Liver (tissue), 9 donors: ENCODE results near the gene GSKIP. TPM values are rescaled to one million over a fixed set of nuclear protein-coding genes. Genes with fewer than 3 reads are reported as not detected.

Experiments
- DNase-seq: peaks from one replicate; pipeline ENCODE4 v3.0.0-alpha.2; 2017; ENCODE audit warnings: low spot score
- H3K27ac ChIP-seq, 2 donors: one replicate each; pipeline ENCODE4 v1.7.0; 2013; ENCODE audit warnings: inconsistent platforms in 2 of 2, low read length in 2 of 2, control low read depth in 1 of 2, low read depth in 1 of 2, mild to moderate bottlenecking in 1 of 2
- H3K27me3 ChIP-seq, 4 donors: one replicate each; pipeline versions ENCODE4 v1.6.1 to v1.7.0; 2013; ENCODE audit warnings: low read length in 3 of 4, inconsistent platforms in 1 of 4, mild to moderate bottlenecking in 1 of 4, moderate library complexity in 1 of 4; ENCODE audit not compliant: control insufficient read depth in 4 of 4, insufficient read depth in 4 of 4
- H3K36me3 ChIP-seq, 4 donors: one replicate each; pipeline versions ENCODE4 v1.6.1 to v1.7.0; 2013; ENCODE audit warnings: low read length in 3 of 4, mild to moderate bottlenecking in 3 of 4, low read depth in 1 of 4, moderate library complexity in 1 of 4; ENCODE audit not compliant: control insufficient read depth in 4 of 4, insufficient read depth in 3 of 4
- H3K4me1 ChIP-seq, 4 donors: one replicate each; pipeline versions ENCODE4 v1.6.1 to v1.7.0; 2013; ENCODE audit warnings: low read length in 3 of 4, mild to moderate bottlenecking in 3 of 4, moderate library complexity in 1 of 4; ENCODE audit not compliant: control insufficient read depth in 4 of 4, insufficient read depth in 4 of 4
- H3K4me3 ChIP-seq, 3 donors: one replicate each; pipeline versions ENCODE4 v1.6.1 to v1.7.0; 2013; ENCODE audit warnings: low read length in 3 of 3, control low read depth in 1 of 3, low read depth in 1 of 3, mild to moderate bottlenecking in 1 of 3
- H3K9ac ChIP-seq, 2 donors: one replicate each; pipeline ENCODE4 v1.7.0; 2013; ENCODE audit warnings: low read length in 2 of 2, mild to moderate bottlenecking in 2 of 2, moderate library complexity in 2 of 2, control low read depth in 1 of 2, low read depth in 1 of 2
- H3K9me3 ChIP-seq, 4 donors: one replicate each; pipeline versions ENCODE4 v1.6.1 to v1.7.0; 2013; ENCODE audit warnings: low read length in 3 of 4; ENCODE audit not compliant: control insufficient read depth in 4 of 4
- FOXA1 ChIP-seq: IDR thresholded peaks from 2 replicates; pipeline ENCODE4 v1.6.1; 2016; ENCODE audit warnings: antibody characterized with exemption
- FOXA2 ChIP-seq: IDR thresholded peaks from 2 replicates; pipeline ENCODE4 v1.6.1; 2016; ENCODE audit warnings: antibody characterized with exemption
- HNF4A ChIP-seq, 2 donors: conservative IDR thresholded peaks; 2 replicates each; pipeline ENCODE4 v1.6.1; 2016; ENCODE audit warnings: antibody characterized with exemption in 2 of 2, mild to moderate bottlenecking in 2 of 2
- JUND ChIP-seq, 2 donors: IDR thresholded peaks; 2 replicates each; pipeline ENCODE4 v1.6.1; 2016; ENCODE audit warnings: antibody characterized with exemption in 2 of 2
- RAD21 ChIP-seq, 2 donors: IDR thresholded peaks; 2 replicates each; pipeline ENCODE4 v1.6.1; 2016; ENCODE audit warnings: antibody characterized with exemption in 2 of 2, mild to moderate bottlenecking in 2 of 2
- RXRA ChIP-seq, 2 donors: IDR thresholded peaks; 2 replicates each; pipeline ENCODE4 v1.6.1; 2017 to 2018; ENCODE audit warnings: antibody characterized with exemption in 2 of 2, mild to moderate bottlenecking in 1 of 2
- SP1 ChIP-seq: IDR thresholded peaks from 2 replicates; pipeline ENCODE4 v1.6.1; 2018; ENCODE audit warnings: antibody characterized with exemption, mild to moderate bottlenecking
- TAF1 ChIP-seq: conservative IDR thresholded peaks from 2 replicates; pipeline ENCODE4 v1.6.1; 2016; ENCODE audit warnings: antibody characterized with exemption, mild to moderate bottlenecking
- YY1 ChIP-seq: IDR thresholded peaks from 2 replicates; pipeline ENCODE4 v1.6.1; 2016; ENCODE audit warnings: antibody characterized with exemption, mild to moderate bottlenecking
- WGBS: extraction: QIAGEN DNeasy Blood & Tissue Kit; methylation state at CpG from one replicate; pipeline ENCODE4 v1.1.7; 2013; 5-methylcytosine and 5-hydroxymethylcytosine counted together
- polyA plus RNA-seq, 2 donors: library from polyadenylated mRNA; stranded (reverse) in 1 of 2; unstranded in 1 of 2; fragments of 200-250 nt in 1 of 2; fragments of >200 nt in 1 of 2; fragmentation: Nextera tagmentation in 1 of 2; extraction: Ambion mirVana in 1 of 2; gene quantifications; one replicate each; pipeline versions ENCODE4 v1.2.1 to v1.2.3, GENCODE V29; 2013 to 2015
- total RNA-seq, 2 donors: library from RNA; depleted of rRNA; stranded (reverse); fragments of >200 nt; gene quantifications; one replicate each; pipeline ENCODE4 v1.2.3, GENCODE V29; 2014
- TF ChIP-seq, protein P1 (sequence below): IDR thresholded peaks from 2 replicates; pipeline ENCODE4 v1.6.1; 2016; ENCODE audit warnings: antibody characterized with exemption
- TF ChIP-seq, protein P2 (sequence below): fragments of 150-350 bp; IDR thresholded peaks from 2 replicates; pipeline ENCODE4 v1.5.1; 2017; ENCODE audit warnings: improper control_type of control experiment, low read depth, low read length; ENCODE audit not compliant: missing input control
- donor health status: healthy.
- donor health status: healthy.
- donor health status: healthy.
- donor health status: healthy.
- donor health status: healthy.

The GSKIP gene
- total and polyA plus RNA-seq, 4 donors = 10.9 to 23.7 (median 14.4) TPM

DNA sequence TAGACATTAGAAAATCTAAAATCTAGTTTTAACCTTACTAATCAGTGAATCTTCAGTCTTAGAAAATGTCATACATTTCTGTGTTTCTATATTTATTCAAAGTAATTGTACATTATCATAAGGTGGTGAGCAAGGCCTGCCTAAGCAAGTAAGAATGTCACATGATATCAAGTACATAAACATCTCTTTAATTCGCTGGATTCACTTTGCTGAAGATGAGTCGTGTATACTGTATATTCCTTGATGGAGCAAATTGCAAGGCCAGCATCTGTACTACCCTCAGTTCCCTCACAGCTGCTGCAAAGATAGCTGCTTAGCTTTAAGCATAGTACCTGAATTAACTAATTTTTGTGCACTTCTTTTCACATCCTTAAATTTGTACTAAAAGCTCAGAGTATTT, 20.1 kb downstream of the GSKIP start:
- H3K9me3 ChIP-seq = no peaks in the 10 kb centered on the region
- H3K36me3 ChIP-seq = peaks cover 0 to 21% (median 9%) of the 10 kb centered on the region in 4 donors
- H3K4me3 ChIP-seq = no peak overlapping the region
- no peaks in the 10 kb centered on the region for H3K4me1 ChIP-seq
- H3K27ac ChIP-seq = no peak overlapping the region
- TF ChIP-seq, protein P1, sequence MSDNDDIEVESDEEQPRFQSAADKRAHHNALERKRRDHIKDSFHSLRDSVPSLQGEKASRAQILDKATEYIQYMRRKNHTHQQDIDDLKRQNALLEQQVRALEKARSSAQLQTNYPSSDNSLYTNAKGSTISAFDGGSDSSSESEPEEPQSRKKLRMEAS = no peak
- TF ChIP-seq RXRA (IDR thresholded peaks at IDR 0.05) (no peak), TAF1 (no peak), RAD21 (IDR thresholded peaks at IDR 0.05) (no peak), FOXA2 (no peak), SP1 (no peak), JUND (IDR thresholded peaks at IDR 0.05) (no peak), HNF4A (conservative IDR thresholded peaks at IDR 0.05) (no peak)
- H3K27me3 ChIP-seq = no peaks in the 10 kb centered on the region
- no peak overlapping the region for H3K9ac ChIP-seq
- WGBS = 94% methylated on average over 2 of the region's 2 CpGs
- DNase-seq = no peak

DNA sequence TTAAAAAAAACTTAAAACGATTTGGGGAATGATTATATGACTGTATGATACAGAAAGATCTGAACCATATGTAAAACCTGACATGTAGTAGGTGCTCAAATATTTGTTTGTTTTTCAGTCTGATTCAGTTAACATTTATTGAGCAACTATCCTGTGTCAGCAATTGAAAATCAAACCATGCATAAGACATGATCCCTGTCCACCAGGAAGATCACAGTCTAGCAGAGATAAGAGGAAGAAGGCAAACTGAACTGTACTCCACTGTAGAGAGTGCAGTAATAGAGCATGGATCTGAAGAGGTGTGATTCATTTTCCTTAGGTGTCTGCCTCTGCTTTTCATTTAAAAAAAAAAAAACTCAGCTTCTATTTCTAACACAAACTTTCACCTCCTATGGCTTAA, 20.7 kb downstream of the GSKIP start:
- Histone ChIP-seq H3K4me3 (no peak overlapping the region), H3K4me1 (no peaks in the 10 kb centered on the region), H3K36me3 (peaks cover 0 to 21% (median 9%) of the 10 kb centered on the region in 4 donors)

DNA sequence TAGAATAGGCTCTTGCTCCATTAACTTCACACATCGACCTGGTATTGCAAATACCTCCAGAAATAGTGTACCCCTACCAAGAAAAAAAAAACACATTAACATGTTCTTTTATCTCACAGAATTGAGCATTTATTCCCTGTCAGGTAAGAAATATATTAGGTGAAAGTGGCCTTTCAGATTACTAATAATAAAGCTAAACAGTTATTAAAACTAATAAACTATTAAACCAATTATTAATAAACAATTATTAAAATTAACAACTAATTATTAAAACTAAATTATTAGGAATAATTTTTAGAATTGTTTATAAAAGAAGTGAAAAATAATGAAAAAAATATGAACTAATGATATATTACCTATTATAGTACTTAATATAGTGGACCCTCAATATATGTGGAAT, 21.4 kb downstream of the GSKIP start:
- peaks cover 0 to 21% (median 9%) of the 10 kb centered on the region in 4 donors for H3K36me3 ChIP-seq
- 91% methylated on average over 1 of the region's 1 CpG for WGBS

More for the DNA sequence above, 20.7 kb downstream of the GSKIP start:
- 73% methylated on average over 1 of the region's 1 CpG for WGBS
- no peak for TF ChIP-seq YY1
- TF ChIP-seq, protein P2, sequence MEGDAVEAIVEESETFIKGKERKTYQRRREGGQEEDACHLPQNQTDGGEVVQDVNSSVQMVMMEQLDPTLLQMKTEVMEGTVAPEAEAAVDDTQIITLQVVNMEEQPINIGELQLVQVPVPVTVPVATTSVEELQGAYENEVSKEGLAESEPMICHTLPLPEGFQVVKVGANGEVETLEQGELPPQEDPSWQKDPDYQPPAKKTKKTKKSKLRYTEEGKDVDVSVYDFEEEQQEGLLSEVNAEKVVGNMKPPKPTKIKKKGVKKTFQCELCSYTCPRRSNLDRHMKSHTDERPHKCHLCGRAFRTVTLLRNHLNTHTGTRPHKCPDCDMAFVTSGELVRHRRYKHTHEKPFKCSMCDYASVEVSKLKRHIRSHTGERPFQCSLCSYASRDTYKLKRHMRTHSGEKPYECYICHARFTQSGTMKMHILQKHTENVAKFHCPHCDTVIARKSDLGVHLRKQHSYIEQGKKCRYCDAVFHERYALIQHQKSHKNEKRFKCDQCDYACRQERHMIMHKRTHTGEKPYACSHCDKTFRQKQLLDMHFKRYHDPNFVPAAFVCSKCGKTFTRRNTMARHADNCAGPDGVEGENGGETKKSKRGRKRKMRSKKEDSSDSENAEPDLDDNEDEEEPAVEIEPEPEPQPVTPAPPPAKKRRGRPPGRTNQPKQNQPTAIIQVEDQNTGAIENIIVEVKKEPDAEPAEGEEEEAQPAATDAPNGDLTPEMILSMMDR = no peak
- no peak for TF ChIP-seq FOXA2
- no peak for TF ChIP-seq JUND (IDR thresholded peaks at IDR 0.05)
- TF ChIP-seq RXRA (IDR thresholded peaks at IDR 0.05) = no peak
- peak; percentile 15 to 34 for TF ChIP-seq HNF4A (conservative IDR thresholded peaks at IDR 0.05)
- peak in 1 of 2 donors; percentile 17 for TF ChIP-seq RAD21 (IDR thresholded peaks at IDR 0.05)
- Histone ChIP-seq H3K27me3 (no peaks in the 10 kb centered on the region), H3K9ac (no peak overlapping the region), H3K27ac (no peak overlapping the region), H3K9me3 (no peaks in the 10 kb centered on the region)
- DNase-seq = no peak

More for the DNA sequence above, 21.4 kb downstream of the GSKIP start:
- Histone ChIP-seq H3K4me1 (no peaks in the 10 kb centered on the region), H3K27me3 (no peaks in the 10 kb centered on the region), H3K9ac (no peak overlapping the region), H3K27ac (no peak overlapping the region), H3K9me3 (no peaks in the 10 kb centered on the region), H3K4me3 (no peak overlapping the region)
- no peak for DNase-seq
- no peak for TF ChIP-seq FOXA1
- TF ChIP-seq, protein P2 = no peak
